SK-N-SH (cell line): ENCODE data around the gene FIBIN. TPM values are rescaled to one million over a fixed set of nuclear protein-coding genes. Genes with fewer than 3 reads are reported as not detected.

Experiments
- CTCF ChIA-PET: fragments of 300-600, 350-600 bp; formaldehyde crosslinking; extraction: SDS; loops from one replicate; lab custom pipeline; 2021; lab: Yijun Ruan, JAX
- POLR2A ChIA-PET: fragments of 350-600 bp; sonication (Branson Sonifier 250); formaldehyde crosslinking; extraction: SDS; loops from one replicate; lab custom pipeline; 2020; ENCODE audit warnings: antibody characterized with exemption, inconsistent platforms; lab: Yijun Ruan, JAX
- DNase-seq: peaks from one replicate; pipeline ENCODE4 v3.0.0; 2012
- H2AFZ ChIP-seq: fragments of 200-600 bp; sonication (generic); 2 replicates; pipeline ENCODE4 v1.8.1; 2016; ENCODE audit warnings: antibody characterized with exemption, mild to moderate bottlenecking, low read depth
- H3F3A ChIP-seq: fragments of 200-600 bp; sonication (generic); replicated peaks from 2 replicates; pipeline ENCODE3; 2016; ENCODE audit warnings: antibody characterized with exemption, mild to moderate bottlenecking; ENCODE audit not compliant: insufficient read depth
- H3K27ac ChIP-seq, 2 experiments: fragments of 200-500 bp in 1 of 2; fragments of 200-600 bp in 1 of 2; sonication (Bioruptor generic) in 1 of 2; sonication (generic), shearing (Covaris generic) in 1 of 2; 2 replicates each; pipeline versions ENCODE4 v1.5.1 to v1.6.1; 2014 to 2016; ENCODE audit warnings: low read depth in 2 of 2, inconsistent platforms in 1 of 2, low read length in 1 of 2, mild to moderate bottlenecking in 1 of 2, mixed read lengths in 1 of 2
- H3K27me3 ChIP-seq: fragments of 200-600 bp; sonication (generic), shearing (Covaris generic); 2 replicates; pipeline ENCODE4 v1.6.1; 2016; ENCODE audit warnings: mixed run types; ENCODE audit not compliant: insufficient read depth
- H3K36me3 ChIP-seq, 2 experiments: fragments of 200-500 bp in 1 of 2; fragments of 200-600 bp in 1 of 2; sonication (Bioruptor generic) in 1 of 2; sonication (generic) in 1 of 2; replicated peaks in 1 of 2; 2 replicates each; pipeline versions ENCODE3 to v1.5.1; 2014 to 2016; ENCODE audit warnings: low read length in 1 of 2, mild to moderate bottlenecking in 1 of 2; ENCODE audit not compliant: insufficient read depth in 2 of 2, control insufficient read depth in 1 of 2
- H3K4me1 ChIP-seq, 2 experiments: fragments of 200-500 bp in 1 of 2; fragments of 200-600 bp in 1 of 2; sonication (Bioruptor generic) in 1 of 2; sonication (generic), shearing (Covaris generic) in 1 of 2; 2 replicates each; pipeline versions ENCODE4 v1.5.1 to v1.6.1; 2014 to 2016; ENCODE audit warnings: low read depth in 1 of 2, low read length in 1 of 2, mixed run types in 1 of 2; ENCODE audit not compliant: insufficient read depth in 2 of 2, control insufficient read depth in 1 of 2
- H3K4me2 ChIP-seq: fragments of 200-600 bp; sonication (generic), shearing (Covaris generic); 2 replicates; pipeline ENCODE4 v1.6.1; 2017; ENCODE audit warnings: mixed run types
- H3K4me3 ChIP-seq, 2 experiments: fragments of 200-500 bp in 1 of 2; fragments of 200-600 bp in 1 of 2; sonication (Bioruptor generic) in 1 of 2; sonication (generic), shearing (Covaris generic) in 1 of 2; 2 replicates each; pipeline versions ENCODE4 v1.5.1 to v1.8.1; 2014 to 2016; ENCODE audit warnings: low read depth in 2 of 2, inconsistent platforms in 1 of 2, low read length in 1 of 2, mild to moderate bottlenecking in 1 of 2, mixed read lengths in 1 of 2, moderate library complexity in 1 of 2
- H3K79me2 ChIP-seq: fragments of 200-600 bp; sonication (generic); 2 replicates; pipeline ENCODE4 v1.8.1; 2017; ENCODE audit warnings: mild to moderate bottlenecking; ENCODE audit not compliant: insufficient read depth
- H3K9ac ChIP-seq: fragments of 200-600 bp; sonication (generic); 2 replicates; pipeline ENCODE4 v1.6.1; 2017; ENCODE audit warnings: mixed run types
- H3K9me2 ChIP-seq: fragments of 200-600 bp; sonication (generic); 2 replicates; pipeline ENCODE4 v1.6.1; 2017; ENCODE audit warnings: mixed run types
- H3K9me3 ChIP-seq: fragments of 200-600 bp; sonication (generic); 2 replicates; pipeline ENCODE4 v1.6.1; 2017; ENCODE audit warnings: mixed run types, mild to moderate bottlenecking, moderate library complexity
- H4K20me1 ChIP-seq: fragments of 200-600 bp; sonication (generic); 2 replicates; pipeline ENCODE4 v1.6.1; 2017; ENCODE audit warnings: mild to moderate bottlenecking, mixed run types; ENCODE audit not compliant: insufficient read depth
- CHD2 ChIP-seq: fragments of 150-350 bp; IDR thresholded peaks from 2 replicates; pipeline ENCODE4 v1.6.1; 2018; ENCODE audit warnings: low read length; ENCODE audit not compliant: partially characterized antibody
- ELF1 ChIP-seq: IDR thresholded peaks from 2 replicates; pipeline ENCODE4 v1.4.0; 2012
- EZH2phosphoT487 ChIP-seq: fragments of 200-600 bp; sonication (generic); IDR thresholded peaks from 2 replicates; pipeline ENCODE4 v1.6.1; 2017; ENCODE audit warnings: low read depth, mixed run types, mild to moderate bottlenecking, antibody characterized with exemption, moderate library complexity, borderline replicate concordance
- FOXJ3 ChIP-seq: sonication (generic); formaldehyde crosslinking; IDR thresholded peaks from 2 replicates; pipeline ENCODE4 v1.5.1; 2020; ENCODE audit warnings: mild to moderate bottlenecking, missing genetic modification reagents
- GATA2 ChIP-seq: sonication (generic); formaldehyde crosslinking; IDR thresholded peaks from 2 replicates; pipeline ENCODE4 v1.5.0; 2020; ENCODE audit warnings: mild to moderate bottlenecking, missing genetic modification reagents
- NFIC ChIP-seq: IDR thresholded peaks from 2 replicates; pipeline ENCODE4 v1.4.0; 2012; ENCODE audit warnings: borderline replicate concordance
- NRF1 ChIP-seq: IDR thresholded peaks from 2 replicates; pipeline ENCODE4 v1.6.1; 2012; ENCODE audit warnings: low read depth, mild to moderate bottlenecking, low read length
- POLR2AphosphoS5 ChIP-seq: IDR thresholded peaks from 2 replicates; pipeline ENCODE4 v1.6.1; 2012; ENCODE audit warnings: low read depth, low read length
- RAD21 ChIP-seq: IDR thresholded peaks from 2 replicates; pipeline ENCODE4 v1.6.1; 2012; ENCODE audit warnings: mild to moderate bottlenecking, low read length
- RXRA ChIP-seq: IDR thresholded peaks from 2 replicates; pipeline ENCODE4 v1.4.0; 2012; ENCODE audit warnings: low read depth, mild to moderate bottlenecking, borderline replicate concordance
- SIN3A ChIP-seq: IDR thresholded peaks from 2 replicates; pipeline ENCODE4 v1.6.1; 2012; ENCODE audit warnings: low read depth, mild to moderate bottlenecking, low read length, moderate library complexity, borderline replicate concordance
- TAF1 ChIP-seq: IDR thresholded peaks from 2 replicates; pipeline ENCODE4 v1.6.1; 2012; ENCODE audit warnings: low read depth, mild to moderate bottlenecking, low read length, moderate library complexity, borderline replicate concordance
- TCF12 ChIP-seq: IDR thresholded peaks from 2 replicates; pipeline ENCODE4 v1.4.0; 2012
- TEAD4 ChIP-seq: IDR thresholded peaks from 2 replicates; pipeline ENCODE4 v1.4.0; 2012; ENCODE audit warnings: mild to moderate bottlenecking, borderline replicate concordance; ENCODE audit not compliant: insufficient read depth
- WGBS: methylation state at CpG from one replicate; pipeline ENCODE4 v1.1.6; 2017; ENCODE audit warnings: low lambda C conversion rate; 5-methylcytosine and 5-hydroxymethylcytosine counted together
- polyA plus RNA-seq, 3 experiments: library from polyadenylated mRNA; depleted of rRNA; stranded (reverse); fragments of >200 nt; gene quantifications; 2 replicates each; pipeline ENCODE4 v1.2.3, GENCODE V29; 2012
- TF ChIP-seq, protein P1 (sequence below): fragments of 200-600 bp; sonication (generic); IDR thresholded peaks from 2 replicates; pipeline ENCODE4 v1.6.1; 2017; ENCODE audit warnings: antibody characterized with exemption, mild to moderate bottlenecking, moderate library complexity
- TF ChIP-seq, protein P2 (sequence below): IDR thresholded peaks from 2 replicates; pipeline ENCODE4; 2012
- TF ChIP-seq, protein P3 (sequence below): fragments of 150-350 bp; IDR thresholded peaks from 2 replicates; pipeline ENCODE4 v1.6.1; 2016; ENCODE audit warnings: mild to moderate bottlenecking, low read depth, low read length
- TF ChIP-seq, protein P4 (sequence below): IDR thresholded peaks from 2 replicates; pipeline ENCODE4 v1.4.0; 2012; ENCODE audit warnings: low read depth

The FIBIN gene
- polyA plus RNA-seq, 1 of the 3 experiments (the other 2 are of a cell fraction) = 0.66 TPM

DNA sequence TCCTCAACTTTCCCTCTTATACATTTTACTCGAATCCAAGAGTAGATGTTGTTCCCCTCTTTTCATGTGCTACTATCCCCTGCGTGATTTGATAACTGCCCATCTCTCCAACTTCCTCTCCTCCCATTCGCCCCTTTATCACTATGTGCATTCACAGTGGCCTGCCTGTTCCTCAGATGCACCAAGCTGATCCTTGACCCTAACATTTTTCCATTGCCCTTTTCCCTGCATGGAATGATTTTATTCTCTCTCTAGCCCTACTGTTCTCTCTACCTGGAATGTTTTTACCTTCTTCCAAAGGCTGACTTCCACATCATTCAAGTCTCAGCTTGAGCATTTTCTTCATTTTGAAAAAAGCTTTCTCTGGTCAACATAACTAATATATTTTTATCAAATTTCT, 31.0 kb downstream of the FIBIN start:
- H3K79me2 ChIP-seq = no peaks in the 10 kb centered on the region
- H2AFZ ChIP-seq = no peak overlapping the region
- ChIA-PET POLR2A (no interaction called here), CTCF (interaction anchor here (0.6 kb wide), 1 partner anchor 28 kb away, joined by 3 read pairs; no protein-coding TSS in a partner anchor)
- no peak overlapping the region for H3K9ac ChIP-seq
- no peak overlapping the region for H3K27ac ChIP-seq
- no peak overlapping the region for H3K4me3 ChIP-seq
- H3K27me3 ChIP-seq = no peaks in the 10 kb centered on the region
- no peaks in the 10 kb centered on the region for H4K20me1 ChIP-seq
- H3K4me1 ChIP-seq = peaks cover 0 to 12% of the 10 kb centered on the region in 2 experiments; a peak in 2 of 4 replicates
- H3K9me2 ChIP-seq = no peaks in the 10 kb centered on the region
- 72% methylated on average over 3 of the region's 3 CpGs for WGBS
- H3K4me2 ChIP-seq = no peak overlapping the region
- DNase-seq = no peak
- no peaks in the 10 kb centered on the region for H3K9me3 ChIP-seq
- H3K36me3 ChIP-seq = no peaks in the 10 kb centered on the region
- TF ChIP-seq TEAD4 (no peak), EZH2phosphoT487 (no peak), RAD21 (no peak), SIN3A (no peak), POLR2AphosphoS5 (no peak), RXRA (no peak), GATA2 (CRISPR knock-in tag) (no peak), NRF1 (no peak), TCF12 (no peak), FOXJ3 (CRISPR knock-in tag) (no peak), ELF1 (no peak), NFIC (no peak), CHD2 (no peak), TAF1 (no peak)
- TF ChIP-seq, protein P1, sequence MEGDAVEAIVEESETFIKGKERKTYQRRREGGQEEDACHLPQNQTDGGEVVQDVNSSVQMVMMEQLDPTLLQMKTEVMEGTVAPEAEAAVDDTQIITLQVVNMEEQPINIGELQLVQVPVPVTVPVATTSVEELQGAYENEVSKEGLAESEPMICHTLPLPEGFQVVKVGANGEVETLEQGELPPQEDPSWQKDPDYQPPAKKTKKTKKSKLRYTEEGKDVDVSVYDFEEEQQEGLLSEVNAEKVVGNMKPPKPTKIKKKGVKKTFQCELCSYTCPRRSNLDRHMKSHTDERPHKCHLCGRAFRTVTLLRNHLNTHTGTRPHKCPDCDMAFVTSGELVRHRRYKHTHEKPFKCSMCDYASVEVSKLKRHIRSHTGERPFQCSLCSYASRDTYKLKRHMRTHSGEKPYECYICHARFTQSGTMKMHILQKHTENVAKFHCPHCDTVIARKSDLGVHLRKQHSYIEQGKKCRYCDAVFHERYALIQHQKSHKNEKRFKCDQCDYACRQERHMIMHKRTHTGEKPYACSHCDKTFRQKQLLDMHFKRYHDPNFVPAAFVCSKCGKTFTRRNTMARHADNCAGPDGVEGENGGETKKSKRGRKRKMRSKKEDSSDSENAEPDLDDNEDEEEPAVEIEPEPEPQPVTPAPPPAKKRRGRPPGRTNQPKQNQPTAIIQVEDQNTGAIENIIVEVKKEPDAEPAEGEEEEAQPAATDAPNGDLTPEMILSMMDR = no peak
- TF ChIP-seq, protein P2, sequence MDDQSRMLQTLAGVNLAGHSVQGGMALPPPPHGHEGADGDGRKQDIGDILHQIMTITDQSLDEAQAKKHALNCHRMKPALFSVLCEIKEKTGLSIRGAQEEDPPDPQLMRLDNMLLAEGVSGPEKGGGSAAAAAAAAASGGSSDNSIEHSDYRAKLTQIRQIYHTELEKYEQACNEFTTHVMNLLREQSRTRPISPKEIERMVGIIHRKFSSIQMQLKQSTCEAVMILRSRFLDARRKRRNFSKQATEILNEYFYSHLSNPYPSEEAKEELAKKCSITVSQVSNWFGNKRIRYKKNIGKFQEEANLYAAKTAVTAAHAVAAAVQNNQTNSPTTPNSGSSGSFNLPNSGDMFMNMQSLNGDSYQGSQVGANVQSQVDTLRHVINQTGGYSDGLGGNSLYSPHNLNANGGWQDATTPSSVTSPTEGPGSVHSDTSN = no peak
- TF ChIP-seq, protein P3, sequence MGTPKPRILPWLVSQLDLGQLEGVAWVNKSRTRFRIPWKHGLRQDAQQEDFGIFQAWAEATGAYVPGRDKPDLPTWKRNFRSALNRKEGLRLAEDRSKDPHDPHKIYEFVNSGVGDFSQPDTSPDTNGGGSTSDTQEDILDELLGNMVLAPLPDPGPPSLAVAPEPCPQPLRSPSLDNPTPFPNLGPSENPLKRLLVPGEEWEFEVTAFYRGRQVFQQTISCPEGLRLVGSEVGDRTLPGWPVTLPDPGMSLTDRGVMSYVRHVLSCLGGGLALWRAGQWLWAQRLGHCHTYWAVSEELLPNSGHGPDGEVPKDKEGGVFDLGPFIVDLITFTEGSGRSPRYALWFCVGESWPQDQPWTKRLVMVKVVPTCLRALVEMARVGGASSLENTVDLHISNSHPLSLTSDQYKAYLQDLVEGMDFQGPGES = no peak
- TF ChIP-seq, protein P4, sequence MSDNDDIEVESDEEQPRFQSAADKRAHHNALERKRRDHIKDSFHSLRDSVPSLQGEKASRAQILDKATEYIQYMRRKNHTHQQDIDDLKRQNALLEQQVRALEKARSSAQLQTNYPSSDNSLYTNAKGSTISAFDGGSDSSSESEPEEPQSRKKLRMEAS = no peak
- no peaks in the 10 kb centered on the region for H3F3A ChIP-seq
